Measurements from ENCODE around the gene SUV39H2.
"Not testable (repeated sequence)": the region's sequence is repeated elsewhere in the genome, so short reads cannot be mapped to it uniquely, and the experiment has no call there.

SUV39H2 gene

DNA sequence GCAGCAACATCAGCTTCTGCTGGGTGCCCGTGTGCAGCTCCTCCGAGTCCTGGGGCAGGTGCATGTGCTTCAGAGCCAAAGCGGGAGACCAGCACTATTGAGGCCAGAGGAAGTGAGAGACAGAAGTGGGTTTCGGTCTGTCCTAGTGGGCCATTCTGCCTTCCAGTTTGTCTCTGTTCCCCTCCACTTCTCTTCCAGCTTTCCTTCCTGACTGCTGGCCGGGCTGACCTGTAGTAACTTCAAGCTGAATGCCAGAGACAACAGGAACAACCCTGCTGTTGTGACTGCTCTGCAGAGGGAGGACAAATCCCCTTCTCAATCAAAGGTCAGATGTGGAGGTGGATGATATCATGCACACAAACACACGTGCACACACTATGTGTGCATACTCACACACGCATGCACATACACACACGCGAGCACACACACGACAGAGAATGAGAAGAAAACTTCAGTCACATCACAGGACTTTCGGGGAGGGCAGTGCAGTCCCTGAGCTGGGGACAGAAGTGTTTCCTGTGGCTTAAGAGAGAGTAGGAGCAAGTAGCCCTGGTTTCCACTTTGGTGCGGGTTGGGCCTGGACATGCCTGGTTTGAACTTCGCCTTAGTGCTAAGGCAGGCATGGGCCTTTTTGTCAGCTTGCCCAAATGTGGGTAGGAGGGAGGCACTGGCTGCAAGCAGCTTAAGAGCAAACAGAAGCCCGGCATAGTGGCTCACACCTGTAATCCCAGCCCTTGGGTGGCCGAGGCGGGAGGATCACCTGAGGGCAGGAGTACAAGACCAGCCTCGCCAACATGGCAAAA is 63.7 kb downstream of the SUV39H2 start:
- not testable (repeated sequence) for DNase-seq

DNA sequence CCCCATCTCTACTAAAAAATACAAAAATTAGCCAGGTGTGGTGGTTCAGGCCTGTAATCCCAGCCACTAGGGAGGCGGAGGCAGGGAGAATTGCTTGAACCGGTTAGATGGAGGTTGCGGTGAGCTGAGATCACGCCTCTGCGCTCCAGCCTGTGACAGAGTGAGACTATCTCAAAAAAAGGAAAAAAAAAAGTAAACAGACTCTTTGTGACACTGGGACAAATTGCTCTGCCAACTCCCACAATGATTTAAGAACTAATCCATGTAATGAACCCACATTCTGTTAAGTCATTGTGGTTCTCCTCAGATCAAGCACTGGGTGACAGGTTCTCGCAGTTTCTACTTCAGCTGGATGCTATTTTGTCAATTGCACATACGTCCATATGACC is 64.3 kb downstream of the SUV39H2 start:
- not testable (repeated sequence) for DNase-seq

DNA sequence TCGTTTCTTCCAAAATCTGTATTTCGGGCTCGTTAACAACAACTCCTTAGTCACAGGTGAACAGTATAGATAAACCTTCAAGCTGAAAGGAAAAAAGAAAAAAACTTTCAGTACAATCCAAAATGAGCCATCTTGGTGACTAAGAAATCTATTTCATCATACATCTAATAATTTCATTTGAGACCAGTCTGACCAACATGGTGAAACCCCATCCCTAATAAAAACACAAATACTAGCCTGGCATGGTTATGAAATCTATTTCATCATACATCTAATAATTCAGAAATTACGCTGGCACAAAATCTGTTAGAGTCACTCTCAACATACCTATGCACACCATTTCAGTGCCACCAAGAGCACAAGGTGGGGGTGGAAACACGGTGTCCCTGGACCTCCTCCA is 66.4 kb downstream of the SUV39H2 start:
- DNase-seq = no peak

DNA sequence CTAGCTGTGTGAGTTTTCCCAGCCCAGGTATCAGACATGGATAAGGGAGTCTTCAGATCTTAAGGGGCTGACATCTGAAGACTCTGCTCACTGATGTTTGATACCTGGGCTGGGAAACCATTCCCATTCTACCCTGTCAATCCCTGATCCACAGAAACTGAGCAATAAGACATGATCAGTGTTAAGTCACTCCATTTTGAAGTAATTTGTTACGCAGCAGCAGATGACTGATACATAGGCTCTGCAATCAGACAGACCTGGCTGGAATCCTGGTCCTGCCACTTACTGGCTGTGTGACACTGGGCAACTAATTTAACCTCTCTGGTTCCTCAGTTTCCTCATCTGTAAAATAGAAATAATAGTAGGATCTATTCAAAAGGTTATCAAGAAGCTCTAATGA is 68.6 kb downstream of the SUV39H2 start:
- no peak for DNase-seq

DNA sequence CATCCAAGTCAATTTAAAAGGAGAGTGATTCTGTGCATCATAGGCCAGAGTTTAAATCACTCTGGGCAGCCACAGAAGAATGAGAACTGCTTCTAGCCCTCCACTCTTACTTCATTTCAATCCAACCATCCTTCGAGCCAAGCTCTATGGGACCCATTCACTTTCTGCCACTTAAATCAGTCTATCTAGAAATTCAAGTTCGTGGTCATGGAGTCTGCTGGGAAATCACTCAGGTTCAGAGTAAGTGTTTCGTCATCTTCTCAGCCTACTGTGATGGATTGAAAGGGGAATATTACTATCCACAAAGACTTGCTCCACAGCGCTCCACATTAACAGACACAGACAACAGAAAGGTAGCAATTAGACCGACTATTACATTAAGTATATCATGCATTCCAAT is 70.6 kb downstream of the SUV39H2 start:
- DNase-seq = no peak

DNA sequence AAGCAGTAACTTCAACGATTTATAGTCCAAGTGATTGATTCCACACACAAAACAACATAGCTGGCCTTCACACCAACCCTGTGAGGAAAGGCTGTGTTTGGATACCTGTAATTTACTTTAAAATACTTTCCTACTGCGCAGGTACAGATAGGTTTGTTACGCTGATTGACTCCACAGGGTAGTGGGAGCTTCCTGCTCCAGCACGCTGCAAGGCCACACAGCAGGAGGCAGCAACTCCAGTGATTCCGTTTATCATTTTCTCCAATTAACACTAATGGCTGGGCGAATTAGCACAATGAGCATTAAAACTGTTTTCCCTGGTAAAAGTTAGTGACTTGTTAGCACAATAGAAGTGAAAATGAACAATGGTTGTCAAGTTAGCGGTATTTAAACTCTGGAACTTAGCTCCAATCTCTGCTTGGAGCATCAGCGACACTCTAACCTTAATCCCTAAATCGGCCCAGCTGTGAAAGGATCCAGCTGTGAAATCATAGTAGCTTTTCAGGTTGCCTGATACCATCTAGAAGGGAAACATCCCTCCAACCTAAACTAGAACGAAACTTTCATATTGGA is 74.3 kb downstream of the SUV39H2 start:
- no peak for DNase-seq

DNA sequence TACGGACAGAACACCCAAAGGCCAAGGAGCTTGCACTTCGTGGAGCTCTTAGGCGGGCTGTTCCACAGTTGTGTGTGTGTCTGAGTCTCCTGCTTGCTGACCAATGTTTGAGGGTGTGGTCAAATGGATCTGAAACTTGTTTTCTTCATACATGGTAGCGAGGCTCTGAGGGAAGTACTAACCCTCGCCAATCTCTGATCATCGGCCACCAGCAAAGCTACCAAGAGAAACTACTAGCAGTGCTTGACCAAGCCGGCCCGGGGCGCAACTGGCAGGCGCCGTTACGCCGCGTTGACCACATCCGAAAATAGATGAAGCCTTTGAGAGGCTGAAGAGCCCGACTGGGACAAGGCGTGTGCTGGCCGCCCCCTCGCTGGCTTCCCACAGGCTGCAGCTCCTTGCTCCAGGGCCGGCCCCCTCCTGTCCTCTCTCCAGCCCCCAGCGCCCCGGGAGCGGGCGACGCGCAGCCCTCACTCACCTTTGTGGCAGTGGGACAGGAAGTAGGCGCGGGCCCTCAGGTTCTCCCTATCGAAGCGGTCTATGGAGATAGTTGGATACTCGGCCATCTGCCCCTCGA is 74.8 kb downstream of the SUV39H2 start:
- DNase-seq = no peak
